ENCODE measurements around the gene PSMD11.

GRCh38 chr17:32495359-32496231, 51.3 kb downstream of the PSMD11 start:
- TF ChIP-seq CTCF (IDR thresholded peaks at IDR 0.05; ENCODE audit: extremely low read depth in 1 of 2, insufficient read depth in 1 of 2, low read depth in 1 of 2, low read length in 2 of 2) (no peak), MAX (IDR thresholded peaks at IDR 0.05; ENCODE audit: insufficient read depth, insufficient read length) (no peak), EZH2 (IDR thresholded peaks at IDR 0.05; ENCODE audit: borderline replicate concordance, low read depth, low read length, severe bottlenecking) (no peak), POLR2A (IDR thresholded peaks at IDR 0.05; ENCODE audit: low read depth, low read length) (no peak), POLR2AphosphoS5 (IDR thresholded peaks at IDR 0.05; ENCODE audit: insufficient read depth, low read depth, low read length) (no peak), MYC (IDR thresholded peaks at IDR 0.05; ENCODE audit: low read depth, low read length) (no peak), JUN (IDR thresholded peaks at IDR 0.05; ENCODE audit: borderline replicate concordance, insufficient read depth, insufficient read length, low read depth) (no peak)
